ENCODE measurements around the gene FANCD2OS. TPM values are rescaled to one million over a fixed set of nuclear protein-coding genes. Genes with fewer than 3 reads are reported as not detected.

The FANCD2OS gene
- total and polyA plus RNA-seq, 9 donors, result 0.16 to 1.1 TPM; not detected in 7

- Histone ChIP-seq H3K4me1 (ENCODE audit: control insufficient read depth, insufficient read depth, low read length) (no peaks in the 10 kb centered on the region), H3K9me3 (replicated peaks; ENCODE audit: control insufficient read depth, low read depth, low read length) (no peaks in the 10 kb centered on the region), H3K4me3 (ENCODE audit: low read length) (no peak overlapping the region), H3K27me3 (ENCODE audit: control insufficient read depth, insufficient read depth, low read length) (no peaks in the 10 kb centered on the region), H3K27ac (ENCODE audit: low read length) (no peak overlapping the region), H3K36me3 (ENCODE audit: control insufficient read depth, insufficient read depth, low read length) (no peaks in the 10 kb centered on the region)
- no CpG with 5 or more reads among the region's 4 CpGs for WGBS (ENCODE audit: insufficient coverage)
- DNase-seq, result no peak
These were observed 53.0 kb downstream of the FANCD2OS start for GRCh38 chr3:10055097-10055496.

Other genes starting within 250 kb of the FANCD2OS start
- gene CIDEC, start 228.0 kb downstream of the FANCD2OS start, total RNA-seq, result 0.13 TPM
- 1 to 10 TPM in 2 of 8 donors, under 1 TPM in 6; 0.16 to 4.1 (median 0.36) TPM for gene CIDEC, start 228.0 kb downstream of the FANCD2OS start, polyA plus RNA-seq (ENCODE audit: insufficient read depth in 1 of 8, insufficient read length in 8 of 8, low replicate concordance in 1 of 8)
- gene JAGN1, start 217.6 kb downstream of the FANCD2OS start, total RNA-seq, result 19.7 TPM
- gene JAGN1, start 217.6 kb downstream of the FANCD2OS start, polyA plus RNA-seq (ENCODE audit: insufficient read depth in 1 of 8, insufficient read length in 8 of 8, low replicate concordance in 1 of 8), result 10 to 100 TPM; 25.0 to 33.3 (median 30.6) TPM
- gene IL17RE, start 205.4 kb downstream of the FANCD2OS start, total RNA-seq, result 1.0 TPM
- 1 to 10 TPM; 1.2 to 6.5 (median 3.1) TPM for gene IL17RE, start 205.4 kb downstream of the FANCD2OS start, polyA plus RNA-seq (ENCODE audit: insufficient read depth in 1 of 8, insufficient read length in 8 of 8, low replicate concordance in 1 of 8)
- gene IL17RC, start 191.2 kb downstream of the FANCD2OS start, total RNA-seq, result 17.3 TPM
- gene IL17RC, start 191.2 kb downstream of the FANCD2OS start, polyA plus RNA-seq (ENCODE audit: insufficient read depth in 1 of 8, insufficient read length in 8 of 8, low replicate concordance in 1 of 8), result 10 to 100 TPM; 18.7 to 26.9 (median 21.4) TPM
- 42.4 TPM for gene CRELD1, start 174.4 kb downstream of the FANCD2OS start, total RNA-seq
- gene CRELD1, start 174.4 kb downstream of the FANCD2OS start, polyA plus RNA-seq (ENCODE audit: insufficient read depth in 1 of 8, insufficient read length in 8 of 8, low replicate concordance in 1 of 8), result 10 to 100 TPM; 22.5 to 41.4 (median 29.9) TPM
- 0.75 TPM for gene PRRT3, start 155.8 kb downstream of the FANCD2OS start, total RNA-seq
- 1 to 10 TPM; 1.2 to 2.5 (median 1.9) TPM for gene PRRT3, start 155.8 kb downstream of the FANCD2OS start, polyA plus RNA-seq (ENCODE audit: insufficient read depth in 1 of 8, insufficient read length in 8 of 8, low replicate concordance in 1 of 8)
- 34.7 TPM for gene EMC3, start 121.4 kb downstream of the FANCD2OS start, total RNA-seq
- 10 to 100 TPM; 37.4 to 45.7 (median 40.7) TPM for gene EMC3, start 121.4 kb downstream of the FANCD2OS start, polyA plus RNA-seq (ENCODE audit: insufficient read depth in 1 of 8, insufficient read length in 8 of 8, low replicate concordance in 1 of 8)
- gene FANCD2, start 81.8 kb downstream of the FANCD2OS start, total RNA-seq, result 8.2 TPM
- 10 to 100 TPM in 4 of 8 donors, 1 to 10 TPM in 4; 6.5 to 11.5 (median 9.9) TPM for gene FANCD2, start 81.8 kb downstream of the FANCD2OS start, polyA plus RNA-seq (ENCODE audit: insufficient read depth in 1 of 8, insufficient read length in 8 of 8, low replicate concordance in 1 of 8)
- 106 TPM for gene BRK1, start 7.4 kb upstream of the FANCD2OS start, total RNA-seq
- 100 to 1,000 TPM; 140 to 174 (median 158) TPM for gene BRK1, start 7.4 kb upstream of the FANCD2OS start, polyA plus RNA-seq (ENCODE audit: insufficient read depth in 1 of 8, insufficient read length in 8 of 8, low replicate concordance in 1 of 8)
- gene VHL, start 33.5 kb upstream of the FANCD2OS start, total RNA-seq, result 28.8 TPM
- 10 to 100 TPM; 38.0 to 56.9 (median 43.7) TPM for gene VHL, start 33.5 kb upstream of the FANCD2OS start, polyA plus RNA-seq (ENCODE audit: insufficient read depth in 1 of 8, insufficient read length in 8 of 8, low replicate concordance in 1 of 8)
- gene IRAK2, start 56.7 kb upstream of the FANCD2OS start, total RNA-seq, result 0.80 TPM
- under 1 TPM; 0.44 to 0.93 (median 0.56) TPM for gene IRAK2, start 56.7 kb upstream of the FANCD2OS start, polyA plus RNA-seq (ENCODE audit: insufficient read depth in 1 of 8, insufficient read length in 8 of 8, low replicate concordance in 1 of 8)
- gene TATDN2, start 140.2 kb upstream of the FANCD2OS start, total RNA-seq, result 8.2 TPM
- gene TATDN2, start 140.2 kb upstream of the FANCD2OS start, polyA plus RNA-seq (ENCODE audit: insufficient read depth in 1 of 8, insufficient read length in 8 of 8, low replicate concordance in 1 of 8), result 10 to 100 TPM; 18.1 to 25.3 (median 19.9) TPM
- 0.40 TPM for gene GHRL, start 184.7 kb upstream of the FANCD2OS start, total RNA-seq
- 1 to 10 TPM in 3 of 8 donors, under 1 TPM in 5; 0.39 to 3.7 (median 0.82) TPM for gene GHRL, start 184.7 kb upstream of the FANCD2OS start, polyA plus RNA-seq (ENCODE audit: insufficient read depth in 1 of 8, insufficient read length in 8 of 8, low replicate concordance in 1 of 8)
- 146 TPM for gene SEC13, start 212.9 kb upstream of the FANCD2OS start, total RNA-seq
- 100 to 1,000 TPM in 7 of 8 donors, 10 to 100 TPM in 1; 99.5 to 144 (median 110) TPM for gene SEC13, start 212.9 kb upstream of the FANCD2OS start, polyA plus RNA-seq (ENCODE audit: insufficient read depth in 1 of 8, insufficient read length in 8 of 8, low replicate concordance in 1 of 8)

Data from muscle of leg (tissue), 11 donors.